HG02588 (cell line): ENCODE results near the gene AGXT2.
A peak's percentile ranks its signal among the peaks of the same experiment; 100 is the strongest.

Experiments
- ATAC-seq: cut with Tn5 transposase; IDR thresholded peaks from one replicate; pipeline ENCODE4 v1.9.1; 2021; ENCODE audit warnings: mild to moderate bottlenecking, moderate library complexity; ENCODE audit not compliant: unreplicated experiment

AGXT2 gene

GRCh38 chr5:35016174-35017051 lies 31.3 kb downstream of the AGXT2 start:
- ATAC-seq: no peak

DNA sequence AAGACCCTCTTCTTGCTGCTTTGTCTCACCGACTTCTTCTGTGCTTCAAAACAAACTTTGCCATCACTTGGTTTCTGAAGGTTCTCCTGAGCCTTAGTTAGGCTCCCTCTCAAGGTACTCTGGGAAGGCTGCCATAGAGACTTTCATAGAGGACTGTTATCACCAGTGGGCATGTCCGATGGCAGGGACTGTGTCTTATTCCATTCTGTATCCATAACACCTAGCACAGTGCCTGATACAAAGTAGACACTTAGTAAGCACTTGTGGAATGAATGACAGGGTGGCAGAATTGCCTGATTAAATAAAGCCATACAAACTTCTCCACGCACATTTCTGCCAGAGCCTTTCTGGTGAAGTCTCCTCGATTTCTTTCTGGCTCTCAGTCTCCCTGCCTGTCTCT lies 32.7 kb downstream of the AGXT2 start:
- ATAC-seq: no peak

- ATAC-seq: no peak
These were observed 35.0 kb downstream of the AGXT2 start for GRCh38 chr5:35012796-35013195.

DNA sequence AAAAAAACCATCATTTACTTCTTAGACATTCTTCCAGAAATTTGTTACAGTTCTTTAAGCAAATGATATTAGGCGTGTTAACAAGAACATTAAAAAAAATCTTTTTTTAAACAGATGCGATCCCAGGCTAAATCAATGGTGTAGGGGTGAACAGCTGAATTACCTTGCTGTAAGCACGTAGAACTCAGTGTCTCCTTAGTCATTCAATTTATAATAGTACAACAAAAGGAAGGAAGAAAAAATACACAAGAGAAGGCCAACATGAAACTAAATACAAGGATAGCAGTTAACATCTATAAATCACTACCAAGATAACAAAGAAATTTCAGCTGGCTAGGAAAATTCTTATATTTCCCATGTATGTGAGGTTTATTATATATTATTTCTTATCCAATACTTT lies 35.4 kb downstream of the AGXT2 start:
- ATAC-seq: no peak

DNA sequence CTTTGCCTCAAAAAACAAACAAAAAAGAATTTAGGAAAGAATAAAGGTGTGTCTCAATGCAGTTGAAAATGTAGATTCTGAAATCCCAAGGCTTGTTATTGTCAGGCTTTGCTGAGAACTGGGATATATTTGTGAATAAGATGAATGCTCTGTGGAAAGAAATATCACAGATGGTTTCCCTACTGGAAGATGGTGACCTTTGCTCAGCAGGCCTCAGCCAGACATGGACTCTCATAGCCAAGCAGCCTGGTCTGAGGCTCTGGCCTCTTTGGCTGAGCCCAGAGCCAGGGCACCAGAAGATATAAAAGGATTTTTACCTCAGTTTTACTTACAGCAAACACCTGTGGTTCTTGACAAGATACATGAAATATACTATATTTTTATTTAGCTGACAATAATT lies 37.1 kb downstream of the AGXT2 start:
- ATAC-seq: no peak

GRCh38 chr5:35009657-35010056 lies 38.1 kb downstream of the AGXT2 start:
- no peak for ATAC-seq

- ATAC-seq: no peak
These were observed 38.7 kb downstream of the AGXT2 start for GRCh38 chr5:35009019-35009418.

DNA sequence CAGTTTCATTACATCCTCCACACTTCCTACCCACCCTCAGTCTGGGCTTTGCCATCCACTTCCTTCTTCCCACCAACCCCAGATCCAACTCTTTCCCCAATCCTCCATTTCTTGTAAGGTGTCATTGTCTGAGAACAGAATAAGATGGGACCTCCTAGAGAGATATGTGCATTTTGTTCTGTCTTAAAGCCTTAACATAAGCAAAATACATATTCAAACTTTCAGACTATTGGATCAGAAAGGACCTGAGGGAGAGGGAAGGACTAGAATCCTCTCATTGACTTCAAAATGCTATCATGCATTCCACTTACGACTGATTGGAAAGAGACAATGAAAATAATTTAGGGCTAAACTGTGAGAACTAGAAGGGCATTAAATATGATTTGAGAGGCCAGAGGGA lies 43.0 kb downstream of the AGXT2 start:
- ATAC-seq: no peak

GRCh38 chr5:35004200-35004599 lies 43.5 kb downstream of the AGXT2 start:
- no peak for ATAC-seq

GRCh38 chr5:35003018-35003957 lies 44.5 kb downstream of the AGXT2 start:
- peak; percentile 71 for ATAC-seq

GRCh38 chr5:35002459-35002858 lies 45.3 kb downstream of the AGXT2 start:
- ATAC-seq: no peak

DNA sequence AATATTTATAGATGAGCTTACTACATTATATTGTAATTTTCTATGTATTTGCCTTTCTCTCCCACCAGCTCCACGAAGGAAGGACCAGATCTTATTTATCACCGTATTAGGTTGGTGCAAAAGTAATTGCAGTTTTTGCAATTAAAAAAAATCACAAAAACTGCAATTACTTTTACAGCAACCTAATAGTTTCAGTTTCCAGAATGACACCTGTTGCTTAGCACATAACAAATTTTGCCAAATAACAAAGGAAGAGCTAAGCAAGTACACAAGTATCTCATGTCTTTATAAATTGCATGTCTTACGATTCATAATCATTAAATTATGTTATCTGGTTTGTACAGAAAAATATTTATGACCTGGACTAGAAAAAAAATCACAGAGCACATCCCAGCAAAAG lies 45.9 kb downstream of the AGXT2 start:
- no peak for ATAC-seq

GRCh38 chr5:34998058-34998789 lies 49.5 kb downstream of the AGXT2 start:
- no peak for ATAC-seq

- no peak for ATAC-seq
These were observed 51.5 kb downstream of the AGXT2 start for GRCh38 chr5:34996261-34996660.

DNA sequence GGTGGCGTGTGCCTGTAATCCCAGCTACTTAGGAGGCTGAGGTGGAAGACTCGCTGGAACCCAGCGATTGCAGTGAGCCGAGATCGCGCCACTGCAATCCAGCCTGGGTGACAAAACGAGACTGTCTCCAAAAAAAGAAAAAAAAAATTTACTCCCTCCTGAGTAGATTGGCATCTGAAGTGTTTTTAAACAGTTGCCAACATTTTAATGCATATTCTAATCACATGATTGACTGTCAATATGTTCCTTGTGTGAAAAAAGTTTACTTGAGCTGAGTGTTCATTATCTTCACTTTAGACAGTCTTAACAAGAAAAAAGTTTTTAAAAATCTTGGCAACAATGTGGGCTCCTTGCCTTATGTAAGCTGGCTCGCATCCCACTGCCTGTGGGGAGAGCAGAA lies 53.8 kb downstream of the AGXT2 start:
- ATAC-seq: no peak

DNA sequence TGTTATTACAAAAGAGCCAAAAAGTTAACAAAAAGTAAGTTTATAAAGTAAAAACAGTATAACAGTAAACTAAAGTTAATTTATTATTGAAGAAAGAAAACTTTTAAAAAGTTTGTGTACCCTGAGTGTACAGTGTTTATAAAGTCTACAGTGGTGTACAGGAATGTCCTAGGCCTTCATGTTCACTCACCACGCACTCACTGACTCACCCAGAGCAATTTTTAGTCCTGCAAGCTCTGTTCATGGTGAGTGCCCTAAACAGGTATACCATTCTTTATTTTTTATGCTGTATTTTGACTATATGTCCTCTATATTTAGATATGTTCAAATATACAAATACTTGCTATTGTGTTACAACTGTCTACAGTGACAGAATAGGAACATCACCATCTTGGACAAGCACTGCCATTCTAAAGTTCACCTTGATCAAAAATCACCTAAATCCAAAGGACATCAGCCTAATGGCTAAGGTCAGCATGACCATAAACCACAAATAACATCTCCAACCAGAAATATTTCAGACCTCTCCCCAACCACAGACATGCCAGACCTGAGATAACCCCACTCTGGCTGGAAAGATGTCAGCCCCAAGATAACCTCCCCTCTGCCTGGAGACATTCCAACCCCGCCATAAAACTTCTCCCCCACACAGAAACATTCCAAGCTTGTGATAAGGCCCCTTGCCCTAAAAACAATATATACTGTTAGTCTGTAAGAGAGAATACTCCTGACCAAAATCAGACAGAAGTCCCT lies 56.1 kb downstream of the AGXT2 start:
- no peak for ATAC-seq

DNA sequence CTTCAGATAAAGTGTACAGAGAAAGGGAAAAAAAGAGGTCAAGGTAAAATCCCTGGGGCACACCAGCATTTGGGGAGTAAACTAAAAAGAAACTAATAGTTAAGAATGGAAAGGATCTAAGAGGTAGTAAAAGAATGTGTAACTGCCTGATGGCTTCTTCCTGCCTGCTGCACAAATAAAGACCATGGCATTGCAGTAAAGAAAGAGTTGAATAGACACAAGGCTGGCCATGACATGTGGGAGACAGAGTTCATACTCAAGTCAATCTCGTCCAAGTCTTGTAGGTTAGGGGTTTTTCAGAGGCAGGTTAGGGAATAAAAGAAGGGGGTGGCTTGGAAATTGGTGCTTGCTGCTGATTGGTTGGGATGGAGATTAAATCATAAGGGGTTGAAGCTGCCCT lies 60.8 kb downstream of the AGXT2 start:
- ATAC-seq: no peak

- ATAC-seq: no peak
These were observed 64.9 kb downstream of the AGXT2 start for GRCh38 chr5:34982823-34983222.

- peak; percentile 42 for ATAC-seq
These were observed 69.1 kb downstream of the AGXT2 start for GRCh38 chr5:34978681-34979080.

DNA sequence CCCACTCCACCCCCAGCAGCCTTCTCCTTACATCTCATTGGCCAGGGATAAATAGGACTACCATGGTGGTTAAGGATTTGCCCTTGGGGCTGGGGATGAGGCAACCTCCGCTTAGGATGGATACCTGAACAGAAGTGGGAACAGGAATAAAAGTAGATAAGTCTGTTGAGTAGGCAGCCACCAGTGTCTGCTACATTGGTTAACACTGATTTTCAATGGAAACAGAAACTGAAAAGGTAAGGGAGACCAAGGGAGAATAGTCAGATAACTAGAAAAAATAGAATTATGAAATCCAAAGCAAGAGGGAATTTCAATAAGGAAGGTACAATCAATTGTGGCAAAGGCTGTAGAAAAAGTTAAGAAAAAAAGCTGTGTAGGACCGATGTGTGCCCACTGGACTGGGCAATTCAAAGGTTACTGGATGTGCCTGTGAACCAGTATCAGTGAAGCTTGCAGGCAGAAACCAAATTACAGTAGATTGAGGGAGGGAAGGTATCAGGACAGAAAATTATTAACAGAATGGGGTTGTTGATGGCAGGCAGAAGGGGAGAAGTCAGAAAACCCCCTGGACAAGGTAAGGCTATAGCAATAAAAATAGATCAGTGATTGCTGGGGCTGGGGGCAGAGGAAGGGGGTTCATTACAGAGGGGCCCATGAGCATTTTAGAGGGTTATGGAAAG lies 69.7 kb downstream of the AGXT2 start:
- peak; percentile 91 for ATAC-seq
